GM12874 (cell line): ENCODE data around the gene AXIN1.

Source experiments
- TF ChIP-seq, protein P1 (sequence below): IDR thresholded peaks from 2 replicates; pipeline ENCODE4 v1.5.1; 2011; ENCODE audit warnings: low read depth, mild to moderate bottlenecking, control low read depth, low read length, moderate library complexity; ENCODE audit not compliant: insufficient read depth

Gene AXIN1

DNA sequence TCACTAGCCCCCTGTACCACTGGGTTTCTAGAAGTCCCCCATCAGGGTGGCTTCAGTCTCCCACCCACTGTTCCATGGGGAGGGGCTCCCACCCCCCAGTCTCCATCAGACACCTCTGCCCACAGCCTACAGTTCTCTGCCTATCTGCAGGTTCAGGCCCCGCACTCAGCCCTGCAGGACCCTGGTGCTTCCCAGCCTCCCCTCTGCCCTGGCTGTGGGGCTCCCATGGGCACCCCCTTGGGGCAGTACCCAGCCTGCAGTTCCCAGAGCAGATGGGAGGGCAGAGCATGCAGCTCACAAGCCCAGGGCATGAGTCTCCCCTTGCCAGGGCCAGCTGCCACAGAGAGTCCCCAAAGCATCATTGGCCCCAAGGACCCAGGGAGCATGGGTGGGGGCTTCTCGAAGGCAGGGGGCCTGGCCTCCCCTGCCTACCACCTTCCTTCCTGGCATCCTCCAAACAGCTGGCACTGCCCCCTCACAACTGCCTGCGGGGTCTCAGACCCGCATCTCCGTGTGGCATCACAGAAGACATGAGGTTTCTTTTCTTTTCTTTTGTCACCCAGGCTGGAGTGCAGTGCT is 20.6 kb upstream of the AXIN1 start:
- TF ChIP-seq, protein P1, sequence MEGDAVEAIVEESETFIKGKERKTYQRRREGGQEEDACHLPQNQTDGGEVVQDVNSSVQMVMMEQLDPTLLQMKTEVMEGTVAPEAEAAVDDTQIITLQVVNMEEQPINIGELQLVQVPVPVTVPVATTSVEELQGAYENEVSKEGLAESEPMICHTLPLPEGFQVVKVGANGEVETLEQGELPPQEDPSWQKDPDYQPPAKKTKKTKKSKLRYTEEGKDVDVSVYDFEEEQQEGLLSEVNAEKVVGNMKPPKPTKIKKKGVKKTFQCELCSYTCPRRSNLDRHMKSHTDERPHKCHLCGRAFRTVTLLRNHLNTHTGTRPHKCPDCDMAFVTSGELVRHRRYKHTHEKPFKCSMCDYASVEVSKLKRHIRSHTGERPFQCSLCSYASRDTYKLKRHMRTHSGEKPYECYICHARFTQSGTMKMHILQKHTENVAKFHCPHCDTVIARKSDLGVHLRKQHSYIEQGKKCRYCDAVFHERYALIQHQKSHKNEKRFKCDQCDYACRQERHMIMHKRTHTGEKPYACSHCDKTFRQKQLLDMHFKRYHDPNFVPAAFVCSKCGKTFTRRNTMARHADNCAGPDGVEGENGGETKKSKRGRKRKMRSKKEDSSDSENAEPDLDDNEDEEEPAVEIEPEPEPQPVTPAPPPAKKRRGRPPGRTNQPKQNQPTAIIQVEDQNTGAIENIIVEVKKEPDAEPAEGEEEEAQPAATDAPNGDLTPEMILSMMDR: no peak

DNA sequence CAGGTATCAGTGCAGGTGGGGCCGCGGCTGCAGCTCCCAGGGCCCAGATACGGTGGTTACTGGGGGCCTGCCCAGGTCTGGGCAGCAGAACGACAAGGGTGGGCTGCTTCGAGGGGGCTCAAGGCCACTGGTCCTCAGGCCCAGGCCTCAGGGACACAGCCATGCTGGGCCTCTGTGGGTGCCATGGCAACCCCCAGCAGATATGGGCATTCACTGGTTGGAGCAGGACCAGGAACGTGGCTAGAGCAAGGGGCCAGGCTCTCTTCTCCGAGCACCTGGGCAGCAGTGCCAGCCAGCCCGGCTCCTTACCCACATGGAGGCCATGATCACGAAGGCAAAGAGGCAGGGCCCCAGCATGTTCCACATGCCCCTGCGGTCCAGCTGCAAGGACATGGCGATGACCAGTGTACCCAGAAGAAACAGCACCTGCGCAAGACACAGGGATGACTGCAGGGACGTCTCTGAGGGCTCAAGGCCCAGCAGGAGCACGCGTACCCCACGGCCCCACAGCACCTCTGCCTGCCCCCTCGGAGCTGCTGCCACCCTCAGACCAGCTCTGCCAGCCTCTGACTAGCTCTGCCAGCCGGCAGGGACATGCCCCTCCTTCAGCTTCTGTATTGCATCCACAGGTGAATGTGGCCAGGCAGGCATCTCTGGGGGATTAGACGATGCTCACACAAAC is 19.9 kb upstream of the AXIN1 start:
- TF ChIP-seq, protein P1: no peak

DNA sequence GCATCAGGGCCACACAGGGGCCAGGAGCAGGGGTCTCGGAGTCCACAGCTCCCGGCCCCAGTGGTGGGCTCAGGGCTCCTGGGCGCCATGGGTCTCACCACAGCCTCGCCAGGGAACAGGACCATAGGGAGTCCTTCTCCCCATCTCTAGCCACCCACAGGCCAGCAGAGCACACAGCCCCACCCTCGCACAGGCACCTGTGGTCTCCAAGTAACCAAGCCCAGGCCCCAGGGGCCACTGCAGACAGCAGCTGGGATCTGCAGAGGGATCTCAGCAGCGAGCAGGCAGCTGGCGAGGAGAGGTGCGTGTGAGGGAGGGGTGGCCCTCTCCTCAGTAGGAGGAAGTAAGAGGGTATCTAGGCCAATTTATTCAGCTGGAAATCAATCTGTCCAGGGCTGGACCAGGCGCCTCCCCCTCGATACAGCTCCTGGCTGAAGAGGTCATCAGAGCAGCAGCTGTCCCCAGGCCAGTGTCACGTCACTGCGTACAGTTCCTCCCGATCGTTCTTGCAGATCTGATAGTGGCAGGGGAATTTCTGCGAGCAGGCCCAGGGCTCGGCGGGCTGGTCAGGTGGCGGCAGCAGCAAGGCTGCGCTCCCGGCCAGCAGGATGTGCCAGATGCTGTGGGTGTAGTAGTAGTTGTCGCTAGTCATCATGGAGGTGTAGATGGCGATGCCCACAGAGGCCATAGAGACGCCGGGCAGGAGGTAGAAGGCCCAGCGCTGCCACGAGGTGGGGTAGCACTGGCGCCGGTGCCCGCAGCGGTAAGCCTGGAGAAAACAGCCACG is 19.2 kb upstream of the AXIN1 start:
- TF ChIP-seq, protein P1: no peak

DNA sequence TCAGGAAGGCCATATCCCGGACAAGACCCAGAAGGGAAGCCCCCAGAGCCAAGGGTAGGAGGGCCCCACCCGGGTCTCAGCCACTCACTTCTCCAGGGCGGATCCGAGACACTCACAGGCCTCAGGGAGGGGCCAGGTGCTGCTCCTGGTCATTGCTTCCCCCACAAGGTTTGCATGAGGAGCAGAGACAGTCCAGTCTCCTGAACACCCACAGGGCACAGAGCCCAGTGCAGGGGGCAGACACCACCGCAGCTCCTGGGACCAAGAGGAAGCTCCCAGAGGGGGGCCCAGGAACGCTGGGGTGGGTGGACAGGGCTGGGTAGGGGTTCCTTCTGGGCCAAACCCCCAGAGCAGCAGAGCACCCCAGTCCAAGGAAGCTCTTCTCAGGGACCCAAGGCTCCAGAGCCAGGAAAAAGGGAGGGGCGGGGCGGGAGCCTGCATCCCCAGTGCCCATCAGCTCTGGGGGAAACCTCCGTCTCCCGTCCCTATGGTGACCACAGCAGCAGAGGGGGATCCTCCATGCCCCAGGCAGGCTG is 18.5 kb upstream of the AXIN1 start:
- TF ChIP-seq, protein P1: no peak

DNA sequence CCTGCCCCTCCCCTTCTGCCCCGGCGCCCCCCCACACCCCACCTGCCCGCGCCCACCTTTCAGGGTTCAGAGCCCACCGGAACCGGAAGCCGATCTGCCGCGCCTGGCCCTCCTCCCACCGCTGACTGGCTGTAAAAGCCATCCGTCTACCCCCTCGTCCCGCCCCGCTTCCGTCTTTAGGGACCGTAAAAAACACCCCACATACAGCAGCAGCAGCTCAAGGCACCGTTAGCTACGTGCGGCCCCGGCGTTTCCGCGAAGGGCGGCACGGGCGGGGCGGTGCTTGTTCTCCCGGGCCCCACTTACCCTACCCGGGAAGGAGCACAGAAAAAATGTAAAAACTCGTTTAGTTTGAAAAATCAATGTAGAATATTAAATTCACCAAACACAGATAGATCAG is 17.9 kb upstream of the AXIN1 start, which contains the start of gene MRPL28:
Gene MRPL28 (minus strand): TSS at position 96 of the 400 bp plus-strand sequence. CDS start 320 bp downstream, outside the sequence.
- TF ChIP-seq, protein P1: no peak

DNA sequence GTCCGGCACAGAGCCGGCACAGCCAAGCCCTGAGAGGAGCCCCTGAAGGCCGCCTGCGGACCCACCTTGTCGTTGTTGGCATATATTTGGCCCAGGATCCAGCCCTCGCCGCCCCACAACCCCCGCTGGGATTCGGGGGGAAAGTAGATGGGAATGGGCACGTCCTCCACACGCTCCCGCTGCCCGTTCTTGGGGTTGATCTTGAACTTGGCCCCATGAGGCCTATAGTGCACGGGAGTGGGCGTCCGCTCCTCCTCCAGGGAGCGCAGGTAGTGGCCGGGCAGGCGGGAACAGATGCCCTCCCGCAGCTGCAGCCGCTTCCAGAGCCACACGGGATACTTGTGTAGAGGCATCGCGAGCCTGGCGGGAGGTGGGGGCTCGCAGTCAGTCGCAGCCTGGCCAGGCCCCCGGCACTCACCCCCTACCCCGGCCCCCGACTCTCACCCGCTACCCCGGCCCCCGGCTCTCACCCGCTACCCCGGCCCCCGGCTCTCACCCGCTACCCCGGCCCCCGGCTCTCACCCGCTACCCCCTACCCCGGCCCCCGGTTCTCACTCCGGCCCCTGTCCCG is 17.4 kb upstream of the AXIN1 start:
- TF ChIP-seq, protein P1: no peak
